Measurements from ENCODE around the gene MRAS. TPM values are rescaled to one million over a fixed set of nuclear protein-coding genes. Genes with fewer than 3 reads are reported as not detected.

MRAS gene
- polyA plus RNA-seq, 3 donors: 6.2 to 13.2 (median 8.3) TPM

GRCh38 chr3:138344754-138345153, 3.6 kb upstream of the MRAS start:
- no peak overlapping the region for H3K27ac ChIP-seq (ENCODE audit: low read depth in 1 of 2, low read length in 2 of 2)
- H3K4me1 ChIP-seq (ENCODE audit: control insufficient read depth in 1 of 2, insufficient read depth in 2 of 2, low read length in 2 of 2): peaks cover 8 to 14% of the 10 kb centered on the region in 2 donors
- H3K27me3 ChIP-seq (ENCODE audit: control insufficient read depth in 2 of 2, insufficient read depth in 2 of 2, low read length in 2 of 2): peaks cover 0 to 3% of the 10 kb centered on the region in 2 donors
- no peak for DNase-seq
- TF ChIP-seq CTCF (IDR thresholded peaks at IDR 0.05): no peak
- H3K4me1 Mint-ChIP-seq: peaks cover 17% of the 10 kb centered on the region
- peak overlapping the region in 1 of 7 donors; percentile 55 for H3K27ac Mint-ChIP-seq
- WGBS (ENCODE audit: insufficient coverage): no CpG with 5 or more reads among the region's 1 CpG
- H3K27me3 Mint-ChIP-seq (ENCODE audit: low read depth in 3 of 3): peaks cover 1 to 14% (median 10%) of the 10 kb centered on the region in 3 donors
- H3K4me3 ChIP-seq (replicated peaks in 1 of 3; ENCODE audit: low read depth in 2 of 3, low read length in 3 of 3): no peak overlapping the region
- no peaks in the 10 kb centered on the region for H3K9me3 ChIP-seq (replicated peaks in 1 of 2; ENCODE audit: control insufficient read depth in 1 of 2, insufficient read depth in 1 of 2, low read length in 2 of 2)
- no peak overlapping the region for H2AFZ ChIP-seq (ENCODE audit: insufficient read depth, low read depth, low read length, poor library complexity, severe bottlenecking)
- H3K9ac ChIP-seq (ENCODE audit: insufficient read depth, low read length, poor library complexity, severe bottlenecking): no peak overlapping the region
- intact Hi-C loops (cut with micrococcal nuclease): no loop called here
- no peaks in the 10 kb centered on the region for H3K36me3 Mint-ChIP-seq
- peaks cover 0 to 5% (median 0%) of the 10 kb centered on the region in 7 donors for H3K9me3 Mint-ChIP-seq
- no peaks in the 10 kb centered on the region for H3K36me3 ChIP-seq (replicated peaks in 1 of 2; ENCODE audit: control insufficient read depth in 1 of 2, insufficient read depth in 2 of 2, low read length in 2 of 2)
- H3K4me2 ChIP-seq (replicated peaks; ENCODE audit: extremely low read depth, low read length, poor library complexity, severe bottlenecking): no peak overlapping the region
- no peak overlapping the region for H3K4me3 Mint-ChIP-seq
- H4K20me1 ChIP-seq (ENCODE audit: insufficient read depth, low read length): no peaks in the 10 kb centered on the region
- H3K79me2 ChIP-seq (ENCODE audit: insufficient read depth, low read length): no peaks in the 10 kb centered on the region

GRCh38 chr3:138348754-138349739, 668 bp downstream of the MRAS start:
- peak overlapping the region; percentile 72 for H3K4me2 ChIP-seq (replicated peaks; ENCODE audit: extremely low read depth, low read length, poor library complexity, severe bottlenecking)
- H2AFZ ChIP-seq (ENCODE audit: insufficient read depth, low read depth, low read length, poor library complexity, severe bottlenecking): peak overlapping the region; percentile 74
- Mint-ChIP-seq H3K4me3 (peak overlapping the region; percentile 86 to 87), H3K36me3 (no peaks in the 10 kb centered on the region), H3K27me3 (ENCODE audit: low read depth in 3 of 3) (peaks cover 8 to 19% (median 13%) of the 10 kb centered on the region in 3 donors), H3K4me1 (peaks cover 27% of the 10 kb centered on the region), H3K9me3 (peaks cover 0 to 3% (median 0%) of the 10 kb centered on the region in 7 donors), H3K27ac (peak overlapping the region; percentile 38 to 79 (median 72))
- TF ChIP-seq CTCF (IDR thresholded peaks at IDR 0.05): no peak
- H3K27ac ChIP-seq (ENCODE audit: low read depth in 1 of 2, low read length in 2 of 2): peak overlapping the region in 1 of 2 donors; percentile 77
- H3K4me1 ChIP-seq (ENCODE audit: control insufficient read depth in 1 of 2, insufficient read depth in 2 of 2, low read length in 2 of 2): peaks cover 18 to 24% of the 10 kb centered on the region in 2 donors
- H3K4me3 ChIP-seq (replicated peaks in 1 of 3; ENCODE audit: low read depth in 2 of 3, low read length in 3 of 3): peak overlapping the region; percentile 41 to 89 (median 78)
- H4K20me1 ChIP-seq (ENCODE audit: insufficient read depth, low read length): no peaks in the 10 kb centered on the region
- WGBS (ENCODE audit: insufficient coverage): 12% methylated on average over 42 of the region's 58 CpGs
- no peaks in the 10 kb centered on the region for H3K36me3 ChIP-seq (replicated peaks in 1 of 2; ENCODE audit: control insufficient read depth in 1 of 2, insufficient read depth in 2 of 2, low read length in 2 of 2)
- no peaks in the 10 kb centered on the region for H3K9me3 ChIP-seq (replicated peaks in 1 of 2; ENCODE audit: control insufficient read depth in 1 of 2, insufficient read depth in 1 of 2, low read length in 2 of 2)
- H3K79me2 ChIP-seq (ENCODE audit: insufficient read depth, low read length): no peaks in the 10 kb centered on the region
- peaks cover 0 to 3% of the 10 kb centered on the region in 2 donors for H3K27me3 ChIP-seq (ENCODE audit: control insufficient read depth in 2 of 2, insufficient read depth in 2 of 2, low read length in 2 of 2)
- intact Hi-C loops (cut with micrococcal nuclease): no loop called here
- H3K9ac ChIP-seq (ENCODE audit: insufficient read depth, low read length, poor library complexity, severe bottlenecking): peak overlapping the region; percentile 77
- DNase-seq: no peak

Data from CD14-positive monocyte (primary cell).